ENCODE data around the gene COLGALT1. TPM values are rescaled to one million over a fixed set of nuclear protein-coding genes. Genes with fewer than 3 reads are reported as not detected.
"Not testable (repeated sequence)": the region's sequence is repeated elsewhere in the genome, so short reads cannot be mapped to it uniquely, and the experiment has no call there.

Gene COLGALT1
- total RNA-seq (2022): 69.8 and 79.1 TPM in 2 replicates
- Bru-seq, nascent RNA: percentile 52 among the genes with signal in this experiment
- percentile 79 among the genes with signal in this experiment for BruChase-seq, experiment 1, labeled RNA remaining after a 6-hour chase
- percentile 67 among the genes with signal in this experiment for BruChase-seq, experiment 2, labeled RNA remaining after a 2-hour chase
- long read RNA-seq, transcript COLGALT1-201 (12 exons, 3,704 nt): major isoform, 29 of 58 reads
- long read RNA-seq, partial matches to known transcripts: 20 of 58 reads
- long read RNA-seq, other reads (novel, unspliced or antisense): 7 of 58 reads

- Mint-ChIP-seq H3K27ac (ENCODE audit: unreplicated experiment) (no peak within 1 kb of the TSS), H3K4me1 (ENCODE audit: low read depth, unreplicated experiment) (no peaks in the 10 kb centered on the region), H3K36me3 (ENCODE audit: insufficient read depth, unreplicated experiment) (peaks cover 20% of the 10 kb centered on the region), H3K4me3 (ENCODE audit: low read depth, unreplicated experiment) (peak within 1 kb of the TSS; percentile 81), H3K27me3 (ENCODE audit: unreplicated experiment) (no peaks in the 10 kb centered on the region), H3K9me3 (ENCODE audit: low read depth, unreplicated experiment) (no peaks in the 10 kb centered on the region)
- intact Hi-C loops (cut with micrococcal nuclease; ENCODE audit: unreplicated experiment): no loop called here
- no TSS peak for BruUV-seq (replicated peaks)
- no peak for TF ChIP-seq CTCF (IDR thresholded peaks at IDR 0.05; ENCODE audit: unreplicated experiment)
- DNase-seq: peak; percentile 95
- CTCF ChIA-PET: no interaction called here
These were observed at the start of gene COLGALT1 for GRCh38 chr19:17555480-17555928. TSS of gene COLGALT1 (plus strand) at chr19:17555649. CDS start at chr19:17555714, 65 bp downstream.

- no peak overlapping the region for H3K27ac Mint-ChIP-seq (ENCODE audit: unreplicated experiment)
- H3K4me3 Mint-ChIP-seq (ENCODE audit: low read depth, unreplicated experiment): no peak overlapping the region
- H3K36me3 Mint-ChIP-seq (ENCODE audit: insufficient read depth, unreplicated experiment): peaks cover 64% of the 10 kb centered on the region
- peaks cover 6% of the 10 kb centered on the region for H3K4me1 Mint-ChIP-seq (ENCODE audit: low read depth, unreplicated experiment)
- intact Hi-C loops (cut with micrococcal nuclease; ENCODE audit: unreplicated experiment): no loop called here
- DNase-seq: no peak
- BruUV-seq (replicated peaks): no TSS peak
- CTCF ChIA-PET: no interaction called here
- H3K27me3 Mint-ChIP-seq (ENCODE audit: unreplicated experiment): no peaks in the 10 kb centered on the region
- TF ChIP-seq CTCF (IDR thresholded peaks at IDR 0.05; ENCODE audit: unreplicated experiment): no peak
- H3K9me3 Mint-ChIP-seq (ENCODE audit: low read depth, unreplicated experiment): no peaks in the 10 kb centered on the region
These were observed 48.7 kb upstream of the COLGALT1 start for GRCh38 chr19:17506745-17507144.

DNA sequence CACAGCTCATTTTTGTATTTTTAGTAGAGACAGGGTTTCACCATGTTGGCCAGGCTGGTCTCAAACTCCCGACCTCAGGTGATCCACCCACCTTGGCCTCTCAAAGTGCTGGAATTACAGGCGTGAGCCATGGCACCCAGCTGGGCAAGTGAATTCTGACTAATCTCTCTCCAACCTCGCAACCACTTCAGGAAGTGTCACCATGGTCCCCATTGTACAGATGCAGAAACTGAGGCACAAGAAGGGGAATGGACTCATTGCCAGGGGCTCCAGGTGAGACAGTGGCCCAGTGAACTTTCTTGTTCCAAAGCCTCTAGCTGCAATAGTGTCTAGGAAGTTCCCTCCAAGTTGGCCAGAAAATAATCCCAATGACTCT, 46.9 kb upstream of the COLGALT1 start:
- not testable (repeated sequence) for DNase-seq

DNA sequence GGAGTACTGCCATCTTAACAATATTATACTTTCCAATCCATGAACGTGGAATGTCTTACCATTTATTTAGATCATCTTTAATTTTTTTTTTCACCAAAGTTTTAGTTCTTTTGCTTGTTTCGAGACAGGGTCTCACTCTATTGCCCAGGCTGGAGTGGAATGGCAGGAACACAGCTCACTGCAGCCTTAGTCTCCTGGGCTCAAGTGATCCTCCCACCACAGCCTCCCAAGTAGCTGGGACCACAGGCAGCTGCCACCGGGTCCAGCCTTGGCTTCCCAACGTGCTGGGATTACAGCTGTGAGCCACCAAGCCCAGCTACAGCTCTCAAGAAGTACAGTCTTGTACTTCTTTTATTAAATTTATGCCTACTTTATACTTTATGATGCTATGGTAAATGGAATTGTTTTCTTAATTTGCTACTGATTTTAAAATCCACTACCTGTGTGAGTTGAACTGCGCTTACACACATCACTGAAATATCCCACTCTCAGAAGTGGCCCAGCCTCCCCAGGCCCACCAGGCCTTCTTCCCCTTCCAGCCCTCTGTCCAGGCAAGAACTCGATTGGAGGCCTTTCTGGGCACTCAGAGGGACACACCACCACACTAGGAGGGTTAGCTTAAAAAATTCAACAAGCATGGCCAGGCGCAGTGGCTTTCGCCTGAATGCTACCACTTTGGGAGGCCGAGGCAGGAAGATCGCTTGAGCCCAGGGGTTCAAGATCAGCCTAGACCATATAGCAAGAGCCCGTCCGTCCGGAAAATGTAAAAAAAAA, 45.0 kb upstream of the COLGALT1 start:
- Mint-ChIP-seq H3K4me1 (ENCODE audit: low read depth, unreplicated experiment) (peaks cover 6% of the 10 kb centered on the region), H3K27ac (ENCODE audit: unreplicated experiment) (peak overlapping the region; percentile 77), H3K4me3 (ENCODE audit: low read depth, unreplicated experiment) (peak overlapping the region; percentile 72), H3K36me3 (ENCODE audit: insufficient read depth, unreplicated experiment) (peaks cover 65% of the 10 kb centered on the region), H3K9me3 (ENCODE audit: low read depth, unreplicated experiment) (no peaks in the 10 kb centered on the region), H3K27me3 (ENCODE audit: unreplicated experiment) (no peaks in the 10 kb centered on the region)
- intact Hi-C loops (cut with micrococcal nuclease; ENCODE audit: unreplicated experiment): loop anchor here (5.0 kb wide), 1 partner anchor 33 kb away; no protein-coding TSS in a partner anchor
- no peak for DNase-seq
- no TSS peak for BruUV-seq (replicated peaks)
- CTCF ChIA-PET: interaction anchor here (1.0 kb wide), 1 partner anchor 40 kb away, joined by 7 read pairs; the partner anchor contains the start of gene SLC27A1
- no peak for TF ChIP-seq CTCF (IDR thresholded peaks at IDR 0.05; ENCODE audit: unreplicated experiment)

More for the DNA sequence above, 46.9 kb upstream of the COLGALT1 start:
- H3K27me3 Mint-ChIP-seq (ENCODE audit: unreplicated experiment); H3K4me1 Mint-ChIP-seq (ENCODE audit: low read depth, unreplicated experiment); H3K9me3 Mint-ChIP-seq (ENCODE audit: low read depth, unreplicated experiment); H3K4me3 Mint-ChIP-seq (ENCODE audit: low read depth, unreplicated experiment); BruUV-seq (replicated peaks); intact Hi-C loops (cut with micrococcal nuclease; ENCODE audit: unreplicated experiment): not testable (repeated sequence)
- Mint-ChIP-seq H3K27ac (ENCODE audit: unreplicated experiment) (peak overlapping the region; percentile 95), H3K36me3 (ENCODE audit: insufficient read depth, unreplicated experiment) (peaks cover 78% of the 10 kb centered on the region)
- CTCF ChIA-PET: interaction anchor here (0.7 kb wide), 1 partner anchor 29 kb away, joined by 4 read pairs; no protein-coding TSS in a partner anchor

All from Calu3 (cell line).